ENCODE measurements around the gene FBXO40.

Gene FBXO40

DNA sequence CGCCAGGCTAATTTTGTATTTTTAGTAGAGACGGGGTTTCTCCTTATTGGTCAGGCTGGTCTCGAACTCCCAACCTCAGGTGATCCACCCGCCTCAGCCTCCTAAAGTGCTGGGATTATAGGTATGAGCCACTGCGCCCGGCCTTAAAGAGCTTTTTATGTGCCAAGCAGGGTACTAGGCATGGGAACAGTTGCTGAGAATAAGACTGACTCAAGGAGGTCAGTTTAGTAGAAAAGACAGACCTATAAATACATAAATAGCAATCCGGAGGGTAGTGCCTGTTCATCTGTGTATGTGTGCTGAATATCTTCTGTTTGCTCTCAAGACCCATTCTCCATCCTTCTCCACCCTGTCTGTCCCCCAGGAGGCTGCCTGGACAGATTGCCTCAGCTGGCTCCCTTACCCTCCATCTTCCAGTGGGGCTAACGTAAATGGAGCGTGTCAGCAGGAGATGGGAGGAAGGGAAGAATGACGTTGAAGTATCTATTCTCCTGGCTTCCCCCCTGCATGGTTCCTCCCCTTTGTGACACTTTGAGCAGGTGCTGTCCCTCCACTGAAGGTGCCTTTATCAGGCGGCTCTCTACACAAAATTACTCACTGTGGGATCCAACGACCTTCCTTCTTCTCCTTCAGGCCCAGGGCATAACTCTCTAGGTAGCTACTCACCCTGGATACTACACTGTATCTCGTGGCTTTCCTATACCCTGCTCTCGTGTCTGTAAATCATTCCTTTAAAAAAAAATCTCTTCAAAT is 31.1 kb downstream of the FBXO40 start:
- Histone ChIP-seq H3K27me3 (no peaks in the 10 kb centered on the region), H3K36me3 (no peaks in the 10 kb centered on the region), H3K27ac (no peak overlapping the region), H3K4me1 (no peaks in the 10 kb centered on the region), H3K9me3 (no peaks in the 10 kb centered on the region), H3K4me3 (no peak overlapping the region)
- intact Hi-C loops (cut with DNase I; ENCODE audit: low total_unique reads), result no loop called here
- DNase-seq, result no peak
- TF ChIP-seq, protein P1, sequence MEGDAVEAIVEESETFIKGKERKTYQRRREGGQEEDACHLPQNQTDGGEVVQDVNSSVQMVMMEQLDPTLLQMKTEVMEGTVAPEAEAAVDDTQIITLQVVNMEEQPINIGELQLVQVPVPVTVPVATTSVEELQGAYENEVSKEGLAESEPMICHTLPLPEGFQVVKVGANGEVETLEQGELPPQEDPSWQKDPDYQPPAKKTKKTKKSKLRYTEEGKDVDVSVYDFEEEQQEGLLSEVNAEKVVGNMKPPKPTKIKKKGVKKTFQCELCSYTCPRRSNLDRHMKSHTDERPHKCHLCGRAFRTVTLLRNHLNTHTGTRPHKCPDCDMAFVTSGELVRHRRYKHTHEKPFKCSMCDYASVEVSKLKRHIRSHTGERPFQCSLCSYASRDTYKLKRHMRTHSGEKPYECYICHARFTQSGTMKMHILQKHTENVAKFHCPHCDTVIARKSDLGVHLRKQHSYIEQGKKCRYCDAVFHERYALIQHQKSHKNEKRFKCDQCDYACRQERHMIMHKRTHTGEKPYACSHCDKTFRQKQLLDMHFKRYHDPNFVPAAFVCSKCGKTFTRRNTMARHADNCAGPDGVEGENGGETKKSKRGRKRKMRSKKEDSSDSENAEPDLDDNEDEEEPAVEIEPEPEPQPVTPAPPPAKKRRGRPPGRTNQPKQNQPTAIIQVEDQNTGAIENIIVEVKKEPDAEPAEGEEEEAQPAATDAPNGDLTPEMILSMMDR (IDR thresholded peaks at IDR 0.05), result no peak

DNA sequence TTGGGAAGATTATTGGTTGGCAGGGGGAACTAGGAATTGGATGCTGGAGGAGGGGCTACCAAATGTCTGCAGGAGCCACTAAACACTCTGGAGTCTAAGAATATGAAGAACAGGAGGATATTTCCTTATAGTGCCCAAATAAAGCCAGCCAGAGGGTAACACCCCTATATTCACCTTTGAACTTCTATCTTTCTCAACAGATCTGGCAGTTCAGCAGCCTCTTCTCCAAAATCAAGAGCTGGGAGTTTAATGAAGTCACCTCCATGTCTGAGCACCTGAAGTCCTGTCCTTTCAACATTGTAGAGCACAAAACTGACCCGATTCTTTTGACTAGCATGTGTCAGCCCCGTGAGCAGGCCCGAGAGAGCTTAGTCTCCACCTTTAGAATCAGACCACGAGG is 33.3 kb downstream of the FBXO40 start:
- H3K4me1 ChIP-seq, result no peaks in the 10 kb centered on the region
- intact Hi-C loops (cut with DNase I; ENCODE audit: low total_unique reads), result no loop called here
- H3K9me3 ChIP-seq, result no peaks in the 10 kb centered on the region
- H3K36me3 ChIP-seq, result no peaks in the 10 kb centered on the region
- TF ChIP-seq, protein P1 (IDR thresholded peaks at IDR 0.05), result no peak
- no peak overlapping the region for H3K27ac ChIP-seq
- no peak overlapping the region for H3K4me3 ChIP-seq
- no peak for DNase-seq
- no peaks in the 10 kb centered on the region for H3K27me3 ChIP-seq

DNA sequence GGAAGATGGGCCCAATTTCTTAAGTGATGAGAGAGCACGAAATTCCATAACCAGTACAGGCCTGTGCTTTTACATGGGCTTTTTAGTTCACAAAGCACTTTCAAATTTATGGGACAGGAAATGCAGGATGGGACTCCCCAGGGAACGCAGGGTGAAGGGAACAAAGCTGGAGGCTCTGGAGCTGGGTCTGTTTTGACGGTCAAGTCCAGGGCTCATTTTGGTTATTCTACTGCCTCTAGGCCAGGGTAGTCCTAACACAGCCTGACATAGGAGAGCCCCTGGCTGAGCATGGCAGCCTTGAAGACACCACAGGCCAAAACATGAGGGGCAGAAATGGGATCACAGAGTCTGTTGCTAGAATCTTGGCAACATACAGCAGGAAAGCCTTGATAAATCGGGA is 34.0 kb downstream of the FBXO40 start:
- intact Hi-C loops (cut with DNase I; ENCODE audit: low total_unique reads), result no loop called here
- H3K4me1 ChIP-seq, result no peaks in the 10 kb centered on the region
- TF ChIP-seq, protein P1 (IDR thresholded peaks at IDR 0.05), result no peak
- H3K36me3 ChIP-seq, result no peaks in the 10 kb centered on the region
- no peaks in the 10 kb centered on the region for H3K9me3 ChIP-seq
- H3K4me3 ChIP-seq, result no peak overlapping the region
- DNase-seq, result no peak
- no peak overlapping the region for H3K27ac ChIP-seq
- H3K27me3 ChIP-seq, result no peaks in the 10 kb centered on the region

- TF ChIP-seq, protein P1 (IDR thresholded peaks at IDR 0.05), result no peak
- Histone ChIP-seq H3K4me3 (no peak overlapping the region), H3K27me3 (no peaks in the 10 kb centered on the region), H3K4me1 (no peaks in the 10 kb centered on the region), H3K36me3 (no peaks in the 10 kb centered on the region), H3K27ac (no peak overlapping the region), H3K9me3 (no peaks in the 10 kb centered on the region)
- DNase-seq, result no peak
- intact Hi-C loops (cut with DNase I; ENCODE audit: low total_unique reads), result no loop called here
Measured at GRCh38 chr3:121627622-121628021, 34.4 kb downstream of the FBXO40 start.

DNA sequence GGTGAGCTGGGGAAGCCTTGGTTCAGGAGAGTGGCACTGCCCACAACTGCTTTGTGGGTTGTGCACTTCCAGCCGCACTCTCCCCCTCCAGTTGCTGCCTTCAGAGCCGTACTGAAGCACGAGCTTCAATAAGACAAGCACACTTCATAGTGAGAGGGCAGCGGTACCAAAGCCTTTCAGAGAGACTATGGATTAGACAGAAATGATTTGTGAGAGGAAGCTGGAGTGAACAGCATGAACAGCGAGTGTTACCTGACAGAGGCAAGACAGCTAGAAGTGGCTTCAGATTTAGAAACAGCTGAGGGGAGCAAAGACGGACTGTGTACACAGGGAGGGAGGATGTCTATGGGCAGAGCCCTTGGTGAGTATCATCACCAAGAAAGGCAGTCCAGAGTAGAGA is 36.4 kb downstream of the FBXO40 start:
- intact Hi-C loops (cut with DNase I; ENCODE audit: low total_unique reads), result no loop called here
- H3K36me3 ChIP-seq, result no peaks in the 10 kb centered on the region
- DNase-seq, result no peak
- no peaks in the 10 kb centered on the region for H3K4me1 ChIP-seq
- H3K27ac ChIP-seq, result no peak overlapping the region
- H3K9me3 ChIP-seq, result no peaks in the 10 kb centered on the region
- TF ChIP-seq, protein P1 (IDR thresholded peaks at IDR 0.05), result no peak
- no peak overlapping the region for H3K4me3 ChIP-seq
- H3K27me3 ChIP-seq, result no peaks in the 10 kb centered on the region

- DNase-seq, result no peak
- Histone ChIP-seq H3K27me3 (no peaks in the 10 kb centered on the region), H3K4me3 (no peak overlapping the region), H3K4me1 (no peaks in the 10 kb centered on the region), H3K9me3 (no peaks in the 10 kb centered on the region), H3K36me3 (no peaks in the 10 kb centered on the region), H3K27ac (no peak overlapping the region)
- intact Hi-C loops (cut with DNase I; ENCODE audit: low total_unique reads), result no loop called here
- TF ChIP-seq, protein P1 (IDR thresholded peaks at IDR 0.05), result no peak
Measured at GRCh38 chr3:121630355-121630754, 37.2 kb downstream of the FBXO40 start.
